ENCODE measurements around the gene MRPS6.
A peak's percentile ranks its signal among the peaks of the same experiment; 100 is the strongest.

The MRPS6 gene

GRCh38 chr21:34073032-34073748 lies at the start of gene MRPS6, which contains the start of gene SLC5A3:
TSS of gene MRPS6 (plus strand) at chr21:34073578. CDS start at chr21:34073701, 123 bp downstream.
TSS of gene SLC5A3 (plus strand) at chr21:34073578. CDS start at chr21:34095199, 21,621 bp downstream.
- peak; percentile 67 to 68 for DNase-seq

GRCh38 chr21:34023691-34024373 lies 49.5 kb upstream of the MRPS6 start:
- DNase-seq: no peak

DNA sequence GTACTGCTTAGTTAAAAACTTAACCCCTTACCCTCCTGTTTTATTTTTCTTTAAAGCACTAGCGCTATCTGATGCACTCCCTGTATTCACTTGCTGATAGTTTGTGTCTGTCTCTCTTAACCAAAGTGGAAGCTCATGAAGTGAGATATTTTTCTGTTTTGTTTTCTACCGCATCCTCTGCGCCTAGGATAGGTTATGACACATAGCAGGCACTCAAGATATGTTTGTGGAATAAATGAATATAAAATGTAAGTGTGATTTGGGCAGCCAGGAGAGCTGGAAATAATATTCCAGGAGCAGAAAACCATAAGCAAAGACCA lies 49.0 kb upstream of the MRPS6 start:
- no peak for DNase-seq

- no peak for DNase-seq
Measured at GRCh38 chr21:34027721-34028461, 45.5 kb upstream of the MRPS6 start.

DNA sequence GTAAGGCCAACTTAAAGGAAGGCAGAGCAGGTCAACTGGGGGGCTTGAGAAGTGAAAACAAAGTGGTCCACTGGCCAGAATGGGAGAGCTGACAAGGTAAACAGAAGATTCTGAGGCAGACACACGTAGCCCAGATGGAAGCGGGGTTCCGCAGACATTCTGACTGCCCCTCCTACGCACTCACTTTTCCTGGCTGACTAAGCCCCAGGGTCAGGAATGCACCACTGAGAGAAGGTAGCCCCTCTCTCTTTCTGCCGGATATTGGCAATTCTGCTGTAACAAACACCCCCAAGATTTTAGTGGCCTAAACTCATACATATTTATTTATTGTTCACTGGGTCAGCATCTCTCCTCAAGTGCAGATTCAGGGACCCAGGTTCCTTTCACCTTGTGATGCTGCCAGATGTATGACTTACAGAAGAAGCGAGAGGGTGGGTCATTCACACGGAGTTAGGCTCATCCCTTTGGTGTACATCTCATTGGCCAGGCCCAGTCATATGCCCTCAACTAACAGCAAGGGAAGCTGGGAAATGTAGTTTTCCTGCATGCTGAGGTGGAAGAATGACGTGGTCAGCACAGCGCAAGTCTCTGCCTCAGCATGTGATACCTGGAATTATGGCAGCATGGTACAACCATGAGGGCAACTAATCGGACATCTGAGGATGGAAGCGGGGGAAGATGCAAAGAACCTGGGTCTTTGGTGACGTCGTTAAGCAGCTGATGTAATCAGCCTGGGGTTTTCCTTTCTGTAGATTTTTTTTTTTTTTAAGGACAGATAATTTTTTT lies 43.4 kb upstream of the MRPS6 start:
- DNase-seq: peak; percentile 29 to 37

DNA sequence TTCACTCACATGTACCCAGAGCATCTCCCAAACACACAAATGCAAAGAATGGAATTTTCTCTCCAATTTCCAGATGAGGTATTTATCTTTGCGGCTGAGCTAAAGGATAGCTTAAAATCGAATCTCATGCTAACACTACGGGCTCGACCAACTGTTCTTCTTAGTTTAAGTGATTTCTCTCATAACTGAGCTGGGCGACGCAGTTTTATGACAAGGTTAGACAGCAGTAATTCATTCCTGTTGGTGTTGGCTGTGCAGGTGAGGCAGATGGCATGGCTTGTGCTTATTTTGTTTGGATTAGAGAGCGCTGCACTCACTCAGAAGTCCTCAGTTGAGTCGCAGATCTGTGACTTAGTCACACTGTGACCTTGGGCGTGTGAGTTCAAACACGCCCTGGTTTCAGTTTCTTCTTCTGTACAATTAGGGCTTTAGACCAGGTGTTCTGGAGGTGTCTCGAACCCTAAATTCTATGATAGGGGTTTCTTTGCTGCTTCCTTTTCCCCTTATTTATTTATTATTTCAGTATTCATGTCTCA lies 41.5 kb upstream of the MRPS6 start:
- no peak for DNase-seq

DNA sequence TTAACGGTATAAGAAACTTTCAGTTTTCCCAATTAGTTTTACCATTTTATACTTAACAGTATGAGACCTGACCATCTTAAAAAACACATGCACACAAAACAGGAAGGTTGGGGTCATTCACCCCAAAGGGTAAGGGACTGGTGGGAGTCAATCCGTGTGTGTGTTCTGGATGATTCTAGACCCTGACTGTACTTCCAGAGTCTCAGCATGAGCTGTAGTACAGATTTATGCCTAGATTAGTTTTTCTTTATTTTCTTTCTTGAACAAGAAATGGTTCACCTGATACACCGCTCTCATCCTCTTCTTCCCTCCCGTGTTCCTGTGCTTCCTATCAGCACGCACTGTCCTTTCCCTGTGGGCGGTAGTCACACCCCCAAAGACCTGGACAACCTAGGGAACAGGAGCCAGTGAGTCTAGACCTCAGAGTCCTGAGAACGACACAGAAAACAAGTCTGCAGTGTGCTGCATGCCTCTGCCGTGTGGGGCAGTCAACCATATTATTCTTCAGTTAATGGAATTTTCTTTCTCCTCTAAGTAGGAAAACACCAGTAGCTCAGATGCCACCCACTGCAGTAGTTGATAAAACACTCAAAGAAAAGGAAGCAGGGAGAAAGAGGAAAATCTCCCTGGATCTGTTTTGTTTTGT lies 38.9 kb upstream of the MRPS6 start:
- DNase-seq: no peak

DNA sequence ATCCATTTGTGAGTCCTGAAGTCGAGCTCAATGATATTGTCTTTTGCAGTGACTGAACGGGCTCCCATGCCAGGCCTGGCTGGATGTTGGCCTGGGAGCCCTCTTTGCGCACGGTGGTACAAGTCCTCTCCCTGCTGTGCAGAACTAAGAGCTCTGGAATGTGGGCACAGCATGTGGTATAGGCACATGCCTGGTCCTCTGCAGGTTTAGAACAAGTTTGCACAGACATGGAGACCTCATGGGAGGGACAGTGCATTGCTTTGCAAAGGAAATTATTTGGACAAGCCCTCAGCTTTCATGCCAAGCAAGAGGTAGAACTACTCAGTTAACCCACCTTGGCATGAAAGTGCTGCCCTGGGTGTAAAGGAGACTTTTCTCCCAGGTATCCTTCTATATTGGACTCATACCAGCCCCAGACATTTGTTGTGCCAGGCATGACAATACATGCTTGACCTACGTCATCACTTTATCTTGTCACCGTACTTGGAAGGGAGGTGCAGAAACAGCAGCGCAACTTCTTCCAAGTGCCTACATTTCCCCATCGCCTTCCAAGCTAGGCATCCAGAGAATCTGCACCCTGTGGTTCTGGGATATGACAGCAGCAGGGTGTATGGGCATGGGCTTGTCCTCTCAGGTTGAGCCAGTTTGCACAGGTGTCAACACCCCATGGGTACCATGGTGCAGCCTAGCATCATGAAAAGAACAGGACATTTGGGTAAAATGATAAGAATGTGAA lies 37.6 kb upstream of the MRPS6 start:
- no peak for DNase-seq

GRCh38 chr21:34037009-34037795 lies 36.2 kb upstream of the MRPS6 start:
- DNase-seq: no peak

GRCh38 chr21:34039678-34040382 lies 33.5 kb upstream of the MRPS6 start:
- DNase-seq: no peak

DNA sequence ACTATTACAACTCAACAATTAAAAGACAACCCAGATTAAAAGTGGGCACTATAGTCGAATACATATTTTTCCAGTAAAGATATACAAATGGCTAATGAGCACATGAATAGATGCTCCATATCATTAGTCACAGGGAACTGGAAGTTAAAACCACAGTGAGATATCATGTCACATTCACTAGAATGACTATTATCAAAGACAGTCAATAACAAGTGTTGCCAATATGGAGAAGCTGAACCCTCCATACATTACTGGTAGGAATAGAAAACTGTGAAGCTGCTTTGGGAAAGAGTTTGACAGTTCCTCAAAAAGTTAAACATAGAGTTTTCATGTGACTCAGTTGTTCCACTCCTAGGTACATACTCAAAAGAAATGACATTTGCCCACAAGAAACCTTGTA lies 30.6 kb upstream of the MRPS6 start:
- DNase-seq: no peak

DNA sequence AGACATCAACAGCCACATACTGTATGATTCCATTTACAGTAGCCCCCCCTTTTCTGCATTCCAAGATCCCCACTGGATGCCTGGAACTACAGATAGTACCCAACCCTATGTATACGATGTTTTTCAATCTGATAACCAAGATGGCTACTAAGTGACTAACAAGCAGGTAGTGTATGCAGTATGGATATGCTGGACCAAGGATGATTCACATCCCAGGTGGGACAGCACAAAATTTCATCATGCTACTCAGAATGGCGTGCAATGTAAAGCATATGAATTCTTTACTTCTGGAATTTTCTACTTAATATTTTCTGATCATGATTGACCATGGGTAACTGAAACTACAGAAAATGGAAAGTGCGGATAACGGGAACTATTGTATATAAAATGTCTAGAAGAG lies 30.0 kb upstream of the MRPS6 start:
- no peak for DNase-seq

DNA sequence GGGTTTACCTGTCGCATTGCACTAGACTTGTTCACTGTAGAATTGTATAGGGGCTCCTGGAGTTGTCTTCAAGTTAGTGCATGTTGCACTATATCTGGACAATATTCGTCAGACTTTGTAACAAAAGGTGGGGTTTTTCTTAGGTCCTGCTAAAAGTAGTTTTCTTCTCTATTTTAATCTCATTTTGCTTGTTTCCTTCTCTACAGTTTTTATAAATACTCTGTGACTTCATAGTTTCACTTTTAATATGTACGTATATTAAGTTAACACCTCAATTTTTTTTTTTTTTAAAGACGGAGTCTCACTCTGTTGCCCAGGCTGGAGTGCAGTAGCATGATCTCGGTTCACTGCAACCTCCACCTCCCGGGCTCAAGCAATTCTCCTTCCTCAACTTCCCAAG lies 26.5 kb upstream of the MRPS6 start:
- no peak for DNase-seq

GRCh38 chr21:34047835-34048234 lies 25.5 kb upstream of the MRPS6 start:
- DNase-seq: no peak

GRCh38 chr21:34052171-34052570 lies 21.2 kb upstream of the MRPS6 start:
- DNase-seq: no peak

DNA sequence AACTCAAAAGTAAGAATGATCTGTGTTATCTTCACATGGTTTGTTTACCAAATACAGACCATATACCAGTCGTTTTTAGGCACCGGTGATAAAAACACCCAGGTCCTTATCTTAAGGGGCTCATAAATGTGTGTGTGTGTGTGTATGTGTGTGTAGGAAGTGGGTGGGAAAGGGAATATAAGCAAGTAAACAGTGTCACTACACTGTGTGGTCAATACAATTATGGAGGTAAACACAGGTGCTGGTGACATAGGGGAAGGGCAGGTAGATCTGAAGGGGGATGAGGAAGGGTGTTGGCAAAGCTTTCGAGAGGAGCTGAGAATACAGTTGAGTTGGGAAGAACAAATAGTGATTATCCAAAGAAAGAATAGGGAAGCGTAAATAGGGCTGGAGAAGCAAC lies 19.1 kb upstream of the MRPS6 start:
- DNase-seq: no peak

- DNase-seq: no peak
Measured at GRCh38 chr21:34055615-34056014, 17.8 kb upstream of the MRPS6 start.

DNA sequence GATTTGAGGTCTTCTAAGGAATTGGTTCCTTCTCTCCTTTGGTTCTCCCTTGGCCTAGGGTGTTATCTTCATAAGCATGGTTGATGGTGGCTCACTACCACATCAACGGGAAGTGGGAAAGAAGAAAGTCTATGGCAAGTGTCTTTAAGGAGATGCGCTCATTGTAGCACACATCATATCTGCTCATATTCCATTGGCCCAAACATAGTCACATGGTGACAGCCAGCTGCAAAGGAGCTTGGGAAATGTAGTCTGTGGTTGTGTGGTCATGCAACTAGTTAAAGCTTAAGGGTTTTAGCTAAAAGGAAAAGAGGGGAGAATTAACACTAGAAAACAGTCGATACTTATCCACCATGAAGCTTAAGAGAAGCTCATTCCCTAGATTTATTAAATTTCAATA lies 11.4 kb upstream of the MRPS6 start:
- DNase-seq: no peak

DNA sequence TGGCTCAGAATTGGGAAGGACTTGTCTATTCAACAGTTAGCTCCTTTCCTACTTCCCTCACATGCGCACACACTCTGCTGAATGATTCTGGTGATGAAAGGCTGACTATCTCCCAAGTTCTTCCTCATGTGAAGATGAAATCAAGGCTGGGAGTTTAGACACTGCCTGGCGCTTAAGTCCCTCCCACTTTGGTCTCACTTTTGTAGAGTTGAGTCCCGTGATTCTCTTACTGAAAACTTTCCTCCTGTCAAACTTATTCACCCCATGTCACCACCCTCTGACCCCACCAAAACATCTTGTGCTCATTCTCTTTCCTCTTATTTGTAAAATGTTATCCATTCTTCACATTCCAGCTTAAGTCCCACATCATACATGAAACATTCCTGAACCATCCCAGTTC lies 8.4 kb upstream of the MRPS6 start:
- no peak for DNase-seq

DNA sequence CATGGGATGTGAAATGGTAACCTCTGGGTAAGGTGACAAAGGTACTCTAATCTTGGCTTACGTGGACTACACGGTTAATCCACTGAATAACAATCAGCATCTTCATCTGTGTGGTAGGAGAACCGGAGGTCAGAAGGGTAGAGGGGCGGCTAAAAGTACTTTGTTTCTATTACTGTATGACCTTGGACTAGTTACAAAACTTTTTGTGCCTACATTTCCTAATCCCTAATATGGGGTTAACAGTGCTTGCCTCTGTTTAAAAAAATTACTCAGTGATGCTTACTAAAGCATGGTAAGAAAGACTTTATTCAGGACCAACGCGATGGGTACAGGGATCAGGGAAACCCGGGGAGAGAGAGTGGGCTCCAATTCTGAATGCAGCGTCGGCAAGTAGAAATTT lies 1.7 kb upstream of the MRPS6 start:
- DNase-seq: no peak

Data from stimulated activated CD4-positive, alpha-beta T cell treated with anti-CD3 and anti-CD28 coated beads, Interleukin-2, amount 100 ng/mL, for 48 hours (primary cell).